OCI-LY3 (cell line): Measurements from ENCODE around the gene MTHFS.
"Not testable (repeated sequence)": the region's sequence is repeated elsewhere in the genome, so short reads cannot be mapped to it uniquely, and the experiment has no call there.

Experiments used
- H2AFZ ChIP-seq: fragments of 200-600, 300-600 bp; shearing (Covaris generic); 2 replicates; pipeline ENCODE4 v1.6.0; 2014; ENCODE audit warnings: antibody characterized with exemption, low read depth, low read length
- H3K27ac ChIP-seq: fragments of 200-600, 300-600 bp; sonication (generic); 2 replicates; pipeline ENCODE4 v1.5.1; 2014; ENCODE audit warnings: mild to moderate bottlenecking, low read length, moderate library complexity, mixed read lengths
- H3K27me3 ChIP-seq: fragments of 200-600, 300-600 bp; sonication (generic); 2 replicates; pipeline ENCODE4 v1.6.1; 2014; ENCODE audit warnings: low read depth, low read length, mixed read lengths
- H3K36me3 ChIP-seq: fragments of 200-600, 300-600 bp; sonication (generic); replicated peaks from 2 replicates; pipeline ENCODE3; 2014; ENCODE audit warnings: low read depth, low read length, mixed read lengths
- H3K4me1 ChIP-seq: fragments of 300-600, 200-600 bp; sonication (generic); 2 replicates; pipeline ENCODE4 v1.6.1; 2014; ENCODE audit warnings: low read length, mixed read lengths
- H3K4me2 ChIP-seq: fragments of 200-600, 300-600 bp; sonication (generic); 2 replicates; pipeline ENCODE4 v1.6.1; 2014; ENCODE audit warnings: low read length, mixed read lengths
- H3K4me3 ChIP-seq: fragments of 300-600, 200-600 bp; sonication (generic); 2 replicates; pipeline ENCODE4 v1.5.1; 2014; ENCODE audit warnings: antibody characterized with exemption, mild to moderate bottlenecking, low read length, moderate library complexity
- H3K79me2 ChIP-seq: fragments of 300-600, 200-600 bp; shearing (Covaris generic); 2 replicates; pipeline ENCODE4 v1.6.1; 2014; ENCODE audit warnings: mild to moderate bottlenecking, low read length, mixed read lengths
- H3K9ac ChIP-seq: fragments of 300-600, 200-600 bp; shearing (Covaris generic); 2 replicates; pipeline ENCODE4 v1.6.0; 2014; ENCODE audit warnings: mild to moderate bottlenecking, low read length, moderate library complexity
- H3K9me3 ChIP-seq: fragments of 200-600, 300-600 bp; shearing (Covaris generic); 2 replicates; pipeline ENCODE4 v1.6.1; 2014; ENCODE audit warnings: low read length, mixed read lengths; ENCODE audit not compliant: insufficient read depth
- H4K20me1 ChIP-seq: fragments of 200-600, 300-600 bp; sonication (generic); 2 replicates; pipeline ENCODE4 v1.6.1; 2016; ENCODE audit warnings: low read length, mixed read lengths; ENCODE audit not compliant: insufficient read depth
- EZH2phosphoT487 ChIP-seq: fragments of 200-600 bp; shearing (Covaris generic); IDR thresholded peaks from 2 replicates; pipeline ENCODE4 v1.6.1; 2018; ENCODE audit warnings: antibody characterized with exemption, mixed run types, low read depth
- TF ChIP-seq, protein P1 (sequence below): fragments of 200-600, 300-600 bp; sonication (generic); IDR thresholded peaks from 2 replicates; pipeline ENCODE4 v1.5.1; 2014; ENCODE audit warnings: antibody characterized with exemption, low read length, low read depth

MTHFS gene

GRCh38 chr15:79901958-79902357, 5.1 kb upstream of the MTHFS start:
- H3K4me2 ChIP-seq = peak overlapping the region; percentile 6
- peaks cover 48% of the 10 kb centered on the region for H3K79me2 ChIP-seq
- no peak overlapping the region for H3K4me3 ChIP-seq
- H3K9ac ChIP-seq = 0 out of 2 replicates have a peak overlapping the region, but pooled peaks have one; percentile 12
- no peaks in the 10 kb centered on the region for H3K9me3 ChIP-seq
- no peak overlapping the region for H2AFZ ChIP-seq
- no peaks in the 10 kb centered on the region for H3K27me3 ChIP-seq
- peaks cover 27% of the 10 kb centered on the region for H3K36me3 ChIP-seq
- peaks cover 60% of the 10 kb centered on the region for H3K4me1 ChIP-seq
- H3K27ac ChIP-seq = peak overlapping the region; percentile 27; the same call in 1 of the 2 replicates
- no peak for TF ChIP-seq EZH2phosphoT487
- TF ChIP-seq, protein P1, sequence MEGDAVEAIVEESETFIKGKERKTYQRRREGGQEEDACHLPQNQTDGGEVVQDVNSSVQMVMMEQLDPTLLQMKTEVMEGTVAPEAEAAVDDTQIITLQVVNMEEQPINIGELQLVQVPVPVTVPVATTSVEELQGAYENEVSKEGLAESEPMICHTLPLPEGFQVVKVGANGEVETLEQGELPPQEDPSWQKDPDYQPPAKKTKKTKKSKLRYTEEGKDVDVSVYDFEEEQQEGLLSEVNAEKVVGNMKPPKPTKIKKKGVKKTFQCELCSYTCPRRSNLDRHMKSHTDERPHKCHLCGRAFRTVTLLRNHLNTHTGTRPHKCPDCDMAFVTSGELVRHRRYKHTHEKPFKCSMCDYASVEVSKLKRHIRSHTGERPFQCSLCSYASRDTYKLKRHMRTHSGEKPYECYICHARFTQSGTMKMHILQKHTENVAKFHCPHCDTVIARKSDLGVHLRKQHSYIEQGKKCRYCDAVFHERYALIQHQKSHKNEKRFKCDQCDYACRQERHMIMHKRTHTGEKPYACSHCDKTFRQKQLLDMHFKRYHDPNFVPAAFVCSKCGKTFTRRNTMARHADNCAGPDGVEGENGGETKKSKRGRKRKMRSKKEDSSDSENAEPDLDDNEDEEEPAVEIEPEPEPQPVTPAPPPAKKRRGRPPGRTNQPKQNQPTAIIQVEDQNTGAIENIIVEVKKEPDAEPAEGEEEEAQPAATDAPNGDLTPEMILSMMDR = no peak
- H4K20me1 ChIP-seq = no peaks in the 10 kb centered on the region

DNA sequence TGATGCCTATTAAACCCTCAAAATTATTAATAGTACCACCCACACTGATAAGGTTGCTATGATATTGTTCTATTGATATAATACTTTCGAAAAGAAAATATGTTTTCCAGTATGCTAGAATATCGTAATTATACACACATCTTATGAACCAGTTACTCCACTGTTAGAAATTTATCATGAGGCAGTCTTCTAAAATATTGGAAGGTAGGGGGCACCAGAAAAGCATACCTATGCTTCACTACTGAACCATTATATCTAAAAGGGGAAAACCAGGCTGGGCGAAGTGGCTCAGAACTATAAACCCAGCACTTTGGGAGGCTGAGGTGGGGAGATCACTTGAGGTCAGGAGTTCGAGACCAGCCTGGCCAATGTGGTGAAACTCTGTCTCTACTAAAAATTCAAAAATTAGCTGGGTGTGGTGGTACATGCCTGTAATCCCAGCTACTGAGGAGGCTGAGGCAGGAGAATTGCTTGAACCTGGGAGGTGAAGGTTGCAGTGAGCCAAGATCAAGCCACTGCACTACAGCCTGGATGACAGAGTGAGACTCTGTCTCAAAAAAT, 4.1 kb upstream of the MTHFS start:
- not testable (repeated sequence) for H3K4me2 ChIP-seq

GRCh38 chr15:79900087-79900486, 3.3 kb upstream of the MTHFS start:
- H3K4me2 ChIP-seq = no peak overlapping the region
- no peaks in the 10 kb centered on the region for H3K9me3 ChIP-seq
- no peak overlapping the region for H3K9ac ChIP-seq
- H3K79me2 ChIP-seq = peaks cover 52% of the 10 kb centered on the region
- H3K4me1 ChIP-seq = peaks cover 66% of the 10 kb centered on the region
- TF ChIP-seq, protein P1 = no peak
- no peak for TF ChIP-seq EZH2phosphoT487
- no peaks in the 10 kb centered on the region for H4K20me1 ChIP-seq
- no peak overlapping the region for H3K4me3 ChIP-seq
- no peaks in the 10 kb centered on the region for H3K27me3 ChIP-seq
- H3K36me3 ChIP-seq = peaks cover 18% of the 10 kb centered on the region
- peak overlapping the region; percentile 14; the same call in 1 of the 2 replicates for H3K27ac ChIP-seq
- no peak overlapping the region for H2AFZ ChIP-seq

More for the DNA sequence above, 4.1 kb upstream of the MTHFS start:
- not testable (repeated sequence) for H3K27me3 ChIP-seq, H3K4me3 ChIP-seq, H4K20me1 ChIP-seq, H3K9ac ChIP-seq, H2AFZ ChIP-seq, H3K9me3 ChIP-seq
- TF ChIP-seq, protein P1 = peak; percentile 59
- H3K4me1 ChIP-seq = peaks cover 63% of the 10 kb centered on the region
- peaks cover 49% of the 10 kb centered on the region for H3K79me2 ChIP-seq
- H3K27ac ChIP-seq = peak overlapping the region; percentile 14; the same call in 1 of the 2 replicates
- H3K36me3 ChIP-seq = peaks cover 21% of the 10 kb centered on the region

- H3K4me3 ChIP-seq, H2AFZ ChIP-seq, H3K27me3 ChIP-seq, H3K27ac ChIP-seq, H3K9me3 ChIP-seq, H4K20me1 ChIP-seq, H3K9ac ChIP-seq, H3K4me2 ChIP-seq: not testable (repeated sequence)
- H3K4me1 ChIP-seq = peaks cover 63% of the 10 kb centered on the region
- H3K36me3 ChIP-seq = peaks cover 20% of the 10 kb centered on the region
- peaks cover 61% of the 10 kb centered on the region for H3K79me2 ChIP-seq
Observed at GRCh38 chr15:79898786-79899185, 2.0 kb upstream of the MTHFS start.
